Naive thymus-derived CD4-positive, alpha-beta T cell (primary cell): ENCODE results near the gene YIPF1. TPM values are rescaled to one million over a fixed set of nuclear protein-coding genes. Genes with fewer than 3 reads are reported as not detected.

Experiments
- ATAC-seq: fragments of 150-1000 bp; cut with Tn5 transposase; 2 replicates; pipeline ENCODE4 v1.10.0; 2021; ENCODE audit warnings: mild to moderate bottlenecking, moderate library complexity
- CTCF ChIA-PET: fragments of 350-600 bp; sonication (Branson Sonifier 250); formaldehyde crosslinking; loops from one replicate; lab custom pipeline; 2021; ENCODE audit warnings: antibody characterized with exemption; lab: Charles Lee
- POLR2A ChIA-PET: fragments of 350-600 bp; sonication (Branson Sonifier 250); formaldehyde crosslinking; loops from one replicate; lab custom pipeline; 2021; ENCODE audit warnings: antibody characterized with exemption, inconsistent platforms; lab: Charles Lee
- DNase-seq, 9 donors: peaks; one replicate each; pipeline versions ENCODE4 v3.0.0 to v3.0.0-alpha.2; 2020 to 2022; ENCODE audit warnings: mixed read lengths in 1 of 9
- H3K27ac ChIP-seq: one replicate; pipeline ENCODE4 v1.7.0; 2013; ENCODE audit warnings: mild to moderate bottlenecking, low read depth, low read length, moderate library complexity
- H3K27me3 ChIP-seq, 2 donors: one replicate each; pipeline ENCODE4 v1.7.0; 2013; ENCODE audit warnings: low read length in 2 of 2, mild to moderate bottlenecking in 2 of 2, moderate library complexity in 2 of 2; ENCODE audit not compliant: control insufficient read depth in 2 of 2, insufficient read depth in 2 of 2
- H3K36me3 ChIP-seq, 3 experiments: 1 replicate in 2 of 3; 2 replicates in 1 of 3; pipeline ENCODE4 v1.7.0; 2013; ENCODE audit warnings: low read length in 3 of 3, mild to moderate bottlenecking in 3 of 3, moderate library complexity in 1 of 3; ENCODE audit not compliant: insufficient read depth in 3 of 3, control insufficient read depth in 2 of 3
- H3K4me1 ChIP-seq, 2 donors: one replicate each; pipeline ENCODE4 v1.7.0; 2013; ENCODE audit warnings: low read length in 2 of 2, mild to moderate bottlenecking in 2 of 2, moderate library complexity in 1 of 2; ENCODE audit not compliant: control insufficient read depth in 2 of 2, insufficient read depth in 2 of 2
- H3K4me3 ChIP-seq: 2 replicates; pipeline ENCODE4 v1.7.0; 2013; ENCODE audit warnings: mild to moderate bottlenecking, low read length
- H3K9me3 ChIP-seq, 3 experiments: 1 replicate in 2 of 3; 2 replicates in 1 of 3; pipeline ENCODE4 v1.7.0; 2013; ENCODE audit warnings: low read length in 3 of 3; ENCODE audit not compliant: control insufficient read depth in 2 of 3
- H3K27ac Mint-ChIP-seq, 9 donors: one replicate each; pipeline ENCODE4 v1.8.0; 2020 to 2022; ENCODE audit warnings: mixed read lengths in 9 of 9, mild to moderate bottlenecking in 8 of 9, moderate library complexity in 5 of 9, inconsistent platforms in 2 of 9
- H3K27me3 Mint-ChIP-seq, 5 donors: one replicate each; pipeline ENCODE4 v1.8.0; 2021 to 2022; ENCODE audit warnings: mixed read lengths in 5 of 5, mild to moderate bottlenecking in 1 of 5
- H3K36me3 Mint-ChIP-seq, 5 donors: one replicate each; pipeline ENCODE4 v1.8.0; 2020 to 2022; ENCODE audit warnings: mixed read lengths in 5 of 5, mild to moderate bottlenecking in 3 of 5, inconsistent platforms in 1 of 5
- H3K4me1 Mint-ChIP-seq, 7 donors: one replicate each; pipeline ENCODE4 v1.8.0; 2020 to 2022; ENCODE audit warnings: mixed read lengths in 7 of 7, mild to moderate bottlenecking in 3 of 7, inconsistent platforms in 1 of 7
- H3K4me3 Mint-ChIP-seq, 10 donors: one replicate each; pipeline ENCODE4 v1.8.0; 2020 to 2022; ENCODE audit warnings: mild to moderate bottlenecking in 10 of 10, mixed read lengths in 10 of 10, moderate library complexity in 6 of 10, inconsistent platforms in 2 of 10
- H3K9me3 Mint-ChIP-seq, 11 donors: one replicate each; pipeline ENCODE4 v1.8.0; 2020 to 2022; ENCODE audit warnings: mixed read lengths in 11 of 11, mild to moderate bottlenecking in 4 of 11, inconsistent platforms in 1 of 11, moderate library complexity in 1 of 11
- intact Hi-C, 2 donors: fragments of 100-400 bp; cut with micrococcal nuclease; formaldehyde crosslinking; loops; one replicate each; pipeline ENCODE4 v1.15.1; 2023
- polyA plus RNA-seq, 2 donors: library from polyadenylated mRNA; unstranded; fragments of 300-500 nt; fragmentation: Illumina TruSeq; gene quantifications; one replicate each; pipeline ENCODE4 v1.2.3, GENCODE V29; 2021
- total RNA-seq, 6 experiments: library from RNA in 5 of 6; stranded (reverse) in 5 of 6; gene quantifications; 1 replicate in 5 of 6; 2 replicates in 1 of 6; pipeline ENCODE4 v1.2.3 and lab custom pipeline; 2021 to 2026

Gene YIPF1
- total RNA-seq = 10 to 100 TPM; 10.5 to 18.0 (median 16.3) TPM
- polyA plus RNA-seq = 10 to 100 TPM; 20.6 to 27.4 TPM
- total RNA-seq (lab: John Stamatoyannopoulos, UW) = 14.9 reads per million, percentile 44 among the genes with 10 or more reads in this experiment

- peak within 1 kb of the TSS; percentile 79 for H3K4me3 ChIP-seq
- peaks cover 26 to 55% (median 51%) of the 10 kb centered on the region in 7 donors for H3K4me1 Mint-ChIP-seq
Observed at GRCh38 chr1:53889304-53890298, at the start of gene YIPF1. Gene YIPF1, minus strand, starts transcription at chr1:53889797. Its CDS starts 860 bp downstream, at chr1:53888937.

DNA sequence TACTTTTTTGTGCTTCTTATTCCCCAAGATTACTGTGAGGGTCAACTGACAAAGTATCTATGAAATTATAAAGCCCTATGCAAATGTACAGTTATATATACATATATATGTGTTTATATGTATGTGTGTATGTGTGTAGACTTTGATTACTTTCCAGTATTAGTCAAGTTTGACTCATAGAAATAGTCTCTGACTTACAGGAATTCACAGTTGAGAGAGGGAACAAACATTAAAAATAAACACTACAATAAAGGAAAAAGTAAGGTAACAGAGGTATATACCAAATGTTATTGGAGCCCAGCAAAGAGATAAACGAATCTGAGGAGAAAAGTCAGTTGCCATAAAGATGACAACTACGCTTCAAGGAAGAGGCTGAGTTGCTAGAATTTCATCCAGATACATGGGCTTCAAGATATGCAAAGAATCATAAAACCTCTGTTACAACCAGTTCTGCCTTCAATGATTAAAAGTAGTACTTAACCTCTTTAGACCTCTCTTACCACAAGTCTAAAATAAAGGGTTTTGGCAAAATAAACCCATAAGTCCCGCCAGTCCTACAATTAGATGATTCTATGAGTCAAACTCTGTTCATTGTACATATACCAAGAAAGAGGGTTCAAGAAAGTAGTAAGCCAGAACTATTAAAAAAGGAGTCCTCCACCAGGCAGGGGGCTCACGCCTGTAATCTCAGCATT lies 48.7 kb upstream of the YIPF1 start:
- POLR2A ChIA-PET = no interaction called here
- H3K4me1 ChIP-seq = peaks cover 0 to 15% of the 10 kb centered on the region in 2 donors
- no peak overlapping the region for H3K4me3 Mint-ChIP-seq
- H3K9me3 ChIP-seq = peaks cover 0 to 7% (median 0%) of the 10 kb centered on the region in 3 experiments
- no peaks in the 10 kb centered on the region for H3K27me3 Mint-ChIP-seq
- peaks cover 16 to 36% (median 26%) of the 10 kb centered on the region in 7 donors for H3K4me1 Mint-ChIP-seq
- CTCF ChIA-PET = no interaction called here
- ATAC-seq (no peak), DNase-seq (no peak)
- peaks cover 4 to 53% (median 33%) of the 10 kb centered on the region in 5 donors for H3K36me3 Mint-ChIP-seq
- intact Hi-C loops = no loop called here
- H3K27ac ChIP-seq = no peak overlapping the region
- H3K27me3 ChIP-seq = no peaks in the 10 kb centered on the region
- H3K4me3 ChIP-seq = no peak overlapping the region
- peaks cover 0 to 26% (median 0%) of the 10 kb centered on the region in 3 experiments for H3K36me3 ChIP-seq
- no peak overlapping the region for H3K27ac Mint-ChIP-seq
- H3K9me3 Mint-ChIP-seq = peaks cover 0 to 9% (median 0%) of the 10 kb centered on the region in 11 donors

More at GRCh38 chr1:53889304-53890298, at the start of gene YIPF1:
- H3K4me3 Mint-ChIP-seq = peak within 1 kb of the TSS; percentile 88 to 98 (median 96)
- Histone ChIP-seq H3K27ac (peak within 1 kb of the TSS; percentile 75), H3K36me3 (peaks cover 0 to 9% (median 0%) of the 10 kb centered on the region in 3 experiments), H3K9me3 (no peaks in the 10 kb centered on the region), H3K4me1 (peaks cover 20 to 23% of the 10 kb centered on the region in 2 donors), H3K27me3 (no peaks in the 10 kb centered on the region)
- ChIA-PET POLR2A (interaction anchor here (0.6 to 3.3 kb wide), 6 partner anchors 11 to 163 kb away, joined by 3 to 21 read pairs (median 3); partner anchors contain the start of genes IFT25, LRRC42, TCEANC2 and TMEM59), CTCF (interaction anchor here (0.8 to 1.3 kb wide), 3 partner anchors 52 to 70 kb away, joined by 3 to 4 read pairs (median 3); no protein-coding TSS in a partner anchor)
- intact Hi-C loops = loop anchor here (1.0 to 5.0 kb wide), 7 partner anchors 29 to 875 kb away; partner anchors contain the start of genes LRRC42 (in 2 of the 2), NDC1 (in 2 of the 2), TCEANC2 (in 2 of the 2) and TMEM59 (in 2 of the 2)
- peaks cover 0 to 2% (median 0%) of the 10 kb centered on the region in 5 donors for H3K27me3 Mint-ChIP-seq
- DNase-seq (peak; percentile 61 to 88 (median 85)), ATAC-seq (peak; percentile 98)
- peak within 1 kb of the TSS; percentile 89 to 97 (median 95) for H3K27ac Mint-ChIP-seq
- peaks cover 0 to 12% (median 0%) of the 10 kb centered on the region in 5 donors for H3K36me3 Mint-ChIP-seq
- H3K9me3 Mint-ChIP-seq = no peaks in the 10 kb centered on the region

- peak overlapping the region in 1 of 9 donors; percentile 4 for H3K27ac Mint-ChIP-seq
- no peak for ATAC-seq
- Histone ChIP-seq H3K9me3 (peaks cover 0 to 14% (median 0%) of the 10 kb centered on the region in 3 experiments), H3K36me3 (peaks cover 0 to 26% (median 0%) of the 10 kb centered on the region in 3 experiments), H3K4me3 (no peak overlapping the region), H3K27me3 (no peaks in the 10 kb centered on the region), H3K27ac (no peak overlapping the region), H3K4me1 (peaks cover 0 to 3% of the 10 kb centered on the region in 2 donors)
- H3K27me3 Mint-ChIP-seq = no peaks in the 10 kb centered on the region
- no peak overlapping the region for H3K4me3 Mint-ChIP-seq
- ChIA-PET CTCF (interaction anchor here (1.3 kb wide), 1 partner anchor 9 kb away, joined by 5 read pairs; the partner anchor contains the start of gene IFT25), POLR2A (interaction anchor here (0.7 kb wide), 1 partner anchor 11 kb away, joined by 4 read pairs; no protein-coding TSS in a partner anchor)
- H3K9me3 Mint-ChIP-seq = peaks cover 0 to 10% (median 0%) of the 10 kb centered on the region in 11 donors
- intact Hi-C loops = no loop called here
- peaks cover 4 to 60% (median 38%) of the 10 kb centered on the region in 5 donors for H3K36me3 Mint-ChIP-seq
- DNase-seq = no peak
- H3K4me1 Mint-ChIP-seq = peaks cover 7 to 26% (median 14%) of the 10 kb centered on the region in 7 donors
Observed at GRCh38 chr1:53936430-53936829, 46.8 kb upstream of the YIPF1 start.

DNA sequence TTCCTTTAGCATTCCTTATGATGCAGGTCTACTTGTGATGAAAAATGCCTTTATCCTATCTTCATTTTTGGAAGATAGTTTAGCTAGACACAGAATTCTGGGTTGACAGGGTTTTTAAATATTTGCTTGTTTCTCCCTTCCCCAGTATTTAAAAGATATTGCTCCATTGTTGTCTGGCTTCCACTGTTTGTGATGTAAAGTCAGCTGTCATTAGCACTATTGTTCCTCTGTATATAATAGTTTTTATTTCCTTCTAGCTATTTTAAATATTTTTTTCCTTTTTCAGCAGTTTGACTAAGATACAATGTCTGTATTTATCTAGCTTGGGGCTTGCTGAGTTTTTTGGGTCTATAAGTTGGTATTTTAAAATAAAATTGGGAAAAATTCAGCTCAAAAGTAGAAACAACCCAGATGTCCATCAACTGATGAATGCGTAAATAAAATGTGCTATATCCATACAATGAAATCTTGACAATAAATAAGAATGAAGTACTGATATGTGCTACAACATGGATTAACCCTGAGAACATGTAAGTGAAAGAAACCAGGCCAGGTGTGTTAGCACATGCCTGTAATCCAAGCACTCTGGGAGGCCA lies 44.7 kb upstream of the YIPF1 start:
- no peak overlapping the region for H3K4me3 ChIP-seq
- DNase-seq = no peak
- H3K4me1 ChIP-seq = peaks cover 0 to 3% of the 10 kb centered on the region in 2 donors
- H3K36me3 ChIP-seq = peaks cover 0 to 31% (median 0%) of the 10 kb centered on the region in 3 experiments
- H3K27ac ChIP-seq = no peak overlapping the region
- H3K4me1 Mint-ChIP-seq = peaks cover 5 to 15% (median 9%) of the 10 kb centered on the region in 7 donors
- no peak for ATAC-seq
- peaks cover 0 to 10% (median 0%) of the 10 kb centered on the region in 11 donors for H3K9me3 Mint-ChIP-seq
- H3K4me3 Mint-ChIP-seq = no peak overlapping the region
- H3K9me3 ChIP-seq = peaks cover 0 to 14% (median 0%) of the 10 kb centered on the region in 3 experiments
- ChIA-PET POLR2A (interaction anchor here (2.0 kb wide), 1 partner anchor 11 kb away, joined by 8 read pairs; the partner anchor contains the start of genes IFT25 and LRRC42), CTCF (interaction anchor here (0.7 kb wide), 1 partner anchor 73 kb away, joined by 3 read pairs; no protein-coding TSS in a partner anchor)
- H3K27ac Mint-ChIP-seq = no peak overlapping the region
- no peaks in the 10 kb centered on the region for H3K27me3 ChIP-seq
- H3K36me3 Mint-ChIP-seq = peaks cover 5 to 60% (median 46%) of the 10 kb centered on the region in 5 donors
- no peaks in the 10 kb centered on the region for H3K27me3 Mint-ChIP-seq
- intact Hi-C loops = no loop called here

DNA sequence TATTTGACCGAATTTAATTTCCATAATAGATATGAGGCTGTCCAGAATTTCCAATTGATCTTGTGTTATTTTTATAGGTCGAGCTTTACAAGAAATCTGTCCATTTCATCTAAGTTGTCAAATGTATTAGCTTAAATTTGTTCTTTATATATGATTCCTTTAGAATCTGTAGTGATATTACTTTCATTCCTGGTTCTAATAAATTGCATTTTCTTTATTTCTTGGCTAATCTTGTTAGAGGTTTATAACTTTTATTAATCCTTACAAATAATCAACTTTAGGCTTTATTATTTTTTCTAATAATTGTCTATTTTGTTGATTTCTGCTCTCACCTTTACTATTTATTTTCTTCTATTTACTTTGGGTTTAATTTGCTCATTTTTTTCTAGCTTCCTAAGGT lies 41.9 kb upstream of the YIPF1 start:
- Histone ChIP-seq H3K27me3 (no peaks in the 10 kb centered on the region), H3K27ac (no peak overlapping the region), H3K36me3 (peaks cover 0 to 39% (median 0%) of the 10 kb centered on the region in 3 experiments), H3K4me3 (no peak overlapping the region), H3K9me3 (peaks cover 0 to 14% (median 0%) of the 10 kb centered on the region in 3 experiments), H3K4me1 (no peaks in the 10 kb centered on the region)
- peaks cover 0 to 10% (median 0%) of the 10 kb centered on the region in 11 donors for H3K9me3 Mint-ChIP-seq
- ChIA-PET POLR2A (no interaction called here), CTCF (interaction anchor here (1.3 kb wide), 1 partner anchor 70 kb away, joined by 6 read pairs; no protein-coding TSS in a partner anchor)
- H3K27ac Mint-ChIP-seq = peak overlapping the region in 1 of 9 donors; percentile 38
- peaks cover 0 to 7% (median 1%) of the 10 kb centered on the region in 7 donors for H3K4me1 Mint-ChIP-seq
- no peak overlapping the region for H3K4me3 Mint-ChIP-seq
- ATAC-seq (no peak), DNase-seq (no peak)
- H3K36me3 Mint-ChIP-seq = peaks cover 11 to 60% (median 48%) of the 10 kb centered on the region in 5 donors
- H3K27me3 Mint-ChIP-seq = no peaks in the 10 kb centered on the region
- intact Hi-C loops = no loop called here
